Astrocyte (in vitro differentiated cells and primary cell): ENCODE measurements around the gene DCLK1.

Experiments used
- CTCF ChIP-seq: IDR thresholded peaks from 2 replicates; pipeline ENCODE4 v1.5.1; 2011; ENCODE audit warnings: low read depth, mild to moderate bottlenecking, inconsistent platforms, low read length, moderate library complexity; ENCODE audit not compliant: insufficient read depth
- EZH2 ChIP-seq: IDR thresholded peaks from 2 replicates; pipeline ENCODE4 v1.6.1; 2012; ENCODE audit warnings: mild to moderate bottlenecking, low read length, inconsistent platforms; ENCODE audit not compliant: insufficient read depth

- no peak for TF ChIP-seq CTCF
- TF ChIP-seq EZH2: no peak
These were observed 276.9 kb downstream of the DCLK1 start for GRCh38 chr13:35854286-35854685.
